ENCODE measurements around the gene TRIM38. TPM values are rescaled to one million over a fixed set of nuclear protein-coding genes. Genes with fewer than 3 reads are reported as not detected.

Gene TRIM38
- total RNA-seq, 1 experiment from 2014 or later = 4.4 TPM

DNA sequence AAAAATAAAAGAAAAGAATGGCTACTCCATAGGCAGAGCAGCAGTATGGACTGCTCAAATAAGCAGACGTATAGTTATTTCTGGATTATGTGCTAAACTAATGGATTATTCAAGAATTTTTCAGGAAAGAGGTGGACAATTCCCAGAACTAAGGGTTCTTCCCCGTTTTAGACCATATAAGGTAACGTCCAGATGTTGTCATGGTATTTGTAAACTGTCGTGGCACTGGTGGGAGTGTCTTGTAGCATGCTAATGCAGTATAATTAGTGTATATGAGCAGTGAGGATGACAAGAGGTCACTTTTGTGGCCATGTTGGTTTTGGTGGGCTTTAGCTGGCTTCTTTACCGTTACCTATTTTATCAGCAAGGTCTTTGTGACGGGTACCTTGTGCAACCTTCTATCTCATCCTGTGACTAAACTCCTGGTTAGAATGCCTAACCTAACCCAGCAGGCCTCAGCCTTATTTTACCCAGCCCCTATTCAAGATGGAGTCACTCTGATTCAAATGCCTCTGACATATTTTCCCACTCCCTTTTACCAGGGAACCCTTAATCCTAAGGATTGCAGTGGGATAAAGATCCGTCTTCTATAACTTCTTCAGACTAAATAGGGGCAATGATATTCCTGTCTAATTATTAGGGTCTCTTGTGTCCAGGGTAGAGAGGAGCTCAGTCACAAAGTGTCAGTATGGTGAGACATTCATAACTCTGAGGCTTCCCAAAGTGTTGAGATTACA, 11.1 kb upstream of the TRIM38 start:
- in situ Hi-C loops (cut with HindIII; ENCODE audit: low pct_unique_long_range_greater_than_20kb, low sequenced_read_pairs) = no loop called here
- no peaks in the 10 kb centered on the region for H3K4me1 ChIP-seq (ENCODE audit: control insufficient read depth, insufficient read depth, low read length)
- TF ChIP-seq TCF7L2 (IDR thresholded peaks at IDR 0.05; ENCODE audit: low read depth, low read length) (no peak), CTCF (IDR thresholded peaks at IDR 0.05) (no peak), POLR2AphosphoS5 (IDR thresholded peaks at IDR 0.05; ENCODE audit: low read depth, low read length) (no peak), REST (IDR thresholded peaks at IDR 0.05; ENCODE audit: insufficient read depth in 1 of 2, low read depth in 2 of 2, low read length in 1 of 2) (no peak), SIN3A (IDR thresholded peaks at IDR 0.05; ENCODE audit: borderline replicate concordance, insufficient read depth, low read depth, low read length) (no peak)
- no TSS peak for BruUV-seq (replicated peaks)
- POLR2A ChIA-PET = no interaction called here
- no peaks in the 10 kb centered on the region for H3K9me3 ChIP-seq (ENCODE audit: control insufficient read depth, insufficient read depth, low read depth, low read length)
- intact Hi-C loops (cut with micrococcal nuclease; ENCODE audit: unreplicated experiment) = no loop called here
- CTCF ChIA-PET = no interaction called here
- no peak overlapping the region for H3K4me3 ChIP-seq (ENCODE audit: low read depth in 2 of 2, low read length in 2 of 2)
- ATAC-seq (no peak), DNase-seq (ENCODE audit: low read depth, low spot score) (no peak)
- H3K27me3 ChIP-seq (ENCODE audit: control insufficient read depth, insufficient read depth, low read length) = no peaks in the 10 kb centered on the region
- no peaks in the 10 kb centered on the region for H3K36me3 ChIP-seq (ENCODE audit: control insufficient read depth, insufficient read depth, low read length)
- H3K27ac ChIP-seq (ENCODE audit: low read length) = no peak overlapping the region

- in situ Hi-C loops (cut with HindIII; ENCODE audit: low pct_unique_long_range_greater_than_20kb, low sequenced_read_pairs) = no loop called here
- H3K4me3 ChIP-seq (ENCODE audit: low read depth in 2 of 2, low read length in 2 of 2) = no peak overlapping the region
- H3K9me3 ChIP-seq (ENCODE audit: control insufficient read depth, insufficient read depth, low read depth, low read length) = no peaks in the 10 kb centered on the region
- ChIA-PET CTCF (no interaction called here), POLR2A (no interaction called here)
- TF ChIP-seq TCF7L2 (IDR thresholded peaks at IDR 0.05; ENCODE audit: low read depth, low read length) = no peak
- no peaks in the 10 kb centered on the region for H3K4me1 ChIP-seq (ENCODE audit: control insufficient read depth, insufficient read depth, low read length)
- DNase-seq (ENCODE audit: low read depth, low spot score) (no peak), ATAC-seq (no peak)
- no TSS peak for BruUV-seq (replicated peaks)
- H3K27ac ChIP-seq (ENCODE audit: low read length) = no peak overlapping the region
- H3K27me3 ChIP-seq (ENCODE audit: control insufficient read depth, insufficient read depth, low read length) = no peaks in the 10 kb centered on the region
- intact Hi-C loops (cut with micrococcal nuclease; ENCODE audit: unreplicated experiment) = no loop called here
- no peaks in the 10 kb centered on the region for H3K36me3 ChIP-seq (ENCODE audit: control insufficient read depth, insufficient read depth, low read length)
Observed at GRCh38 chr6:25952535-25952934, 10.1 kb upstream of the TRIM38 start.

DNA sequence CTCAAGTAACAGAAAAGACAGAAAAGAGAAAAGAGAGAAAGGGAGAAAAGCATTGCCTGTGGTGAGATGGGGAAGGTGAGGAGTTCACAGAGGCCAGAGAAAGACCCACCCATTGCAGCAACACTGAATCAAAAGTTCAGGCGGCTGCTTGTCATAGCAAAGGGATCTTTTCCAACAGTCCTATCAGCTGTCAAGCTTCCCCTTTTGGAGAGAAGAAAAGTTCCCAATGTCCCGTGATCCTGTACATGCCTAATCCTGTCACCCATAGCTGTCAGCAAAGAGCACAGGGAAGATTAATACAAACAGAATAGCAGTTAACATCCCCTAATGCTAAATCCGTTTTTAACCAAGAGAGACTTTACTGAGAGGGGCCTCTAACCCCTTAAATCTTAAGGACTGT, 8.9 kb upstream of the TRIM38 start:
- H3K36me3 ChIP-seq (ENCODE audit: control insufficient read depth, insufficient read depth, low read length) = no peaks in the 10 kb centered on the region
- DNase-seq (ENCODE audit: low read depth, low spot score) (no peak), ATAC-seq (no peak)
- no peaks in the 10 kb centered on the region for H3K9me3 ChIP-seq (ENCODE audit: control insufficient read depth, insufficient read depth, low read depth, low read length)
- POLR2A ChIA-PET = no interaction called here
- in situ Hi-C loops (cut with HindIII; ENCODE audit: low pct_unique_long_range_greater_than_20kb, low sequenced_read_pairs) (no loop called here), intact Hi-C loops (cut with micrococcal nuclease; ENCODE audit: unreplicated experiment) (no loop called here)
- BruUV-seq (replicated peaks) = no TSS peak
- H3K27me3 ChIP-seq (ENCODE audit: control insufficient read depth, insufficient read depth, low read length) = no peaks in the 10 kb centered on the region
- CTCF ChIA-PET = no interaction called here
- H3K4me1 ChIP-seq (ENCODE audit: control insufficient read depth, insufficient read depth, low read length) = no peaks in the 10 kb centered on the region
- TF ChIP-seq CTCF (IDR thresholded peaks at IDR 0.05) (no peak), POLR2AphosphoS5 (IDR thresholded peaks at IDR 0.05; ENCODE audit: low read depth, low read length) (no peak)
- no peak overlapping the region for H3K27ac ChIP-seq (ENCODE audit: low read length)
- no peak overlapping the region for H3K4me3 ChIP-seq (ENCODE audit: low read depth in 2 of 2, low read length in 2 of 2)

Data from Panc1 (cell line).